HL-60/S4 treated with phorbol 12-myristate 13-acetate at 8.2 ng/mL for 4 days and 3 days (cell line): ENCODE measurements around the gene BFSP2.
"Not testable (repeated sequence)": the region's sequence is repeated elsewhere in the genome, so short reads cannot be mapped to it uniquely, and the experiment has no call there.

Experiments used
- in situ Hi-C: fragments of 300-500 bp; cut with MboI; formaldehyde crosslinking; loops from 2 replicates; pipeline ENCODE4 v1.15.0; 2022; ENCODE audit warnings: low sequenced_read_pairs

Gene BFSP2

DNA sequence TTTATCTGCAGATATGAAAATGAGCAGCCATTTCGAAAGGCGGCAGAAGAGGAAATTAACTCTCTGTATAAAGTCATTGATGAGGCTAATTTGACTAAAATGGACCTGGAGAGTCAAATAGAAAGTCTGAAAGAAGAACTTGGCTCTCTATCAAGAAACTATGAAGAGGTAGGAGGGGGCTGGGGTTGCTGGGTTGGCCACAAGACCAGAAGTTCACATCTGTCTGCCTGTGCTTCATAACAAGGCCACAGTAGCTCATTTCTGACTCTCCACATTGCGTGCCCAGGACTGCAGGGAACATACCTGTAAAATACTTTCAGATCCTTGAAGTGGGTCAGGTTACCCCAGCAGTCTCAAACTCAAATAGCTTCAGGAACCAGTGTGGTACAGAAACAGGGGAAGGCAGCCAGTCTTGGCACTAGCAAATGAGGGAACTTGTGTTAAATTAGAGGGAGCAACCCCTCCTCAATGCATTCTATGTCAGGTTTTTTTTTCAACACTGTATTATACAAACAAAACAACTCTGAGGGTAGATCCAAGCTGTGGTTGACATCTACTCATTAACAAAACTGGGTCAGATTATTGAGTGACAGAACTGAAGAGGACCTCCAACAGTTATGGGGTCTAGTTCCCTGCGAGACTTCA lies 48.7 kb downstream of the BFSP2 start:
- in situ Hi-C loops: no loop called here

DNA sequence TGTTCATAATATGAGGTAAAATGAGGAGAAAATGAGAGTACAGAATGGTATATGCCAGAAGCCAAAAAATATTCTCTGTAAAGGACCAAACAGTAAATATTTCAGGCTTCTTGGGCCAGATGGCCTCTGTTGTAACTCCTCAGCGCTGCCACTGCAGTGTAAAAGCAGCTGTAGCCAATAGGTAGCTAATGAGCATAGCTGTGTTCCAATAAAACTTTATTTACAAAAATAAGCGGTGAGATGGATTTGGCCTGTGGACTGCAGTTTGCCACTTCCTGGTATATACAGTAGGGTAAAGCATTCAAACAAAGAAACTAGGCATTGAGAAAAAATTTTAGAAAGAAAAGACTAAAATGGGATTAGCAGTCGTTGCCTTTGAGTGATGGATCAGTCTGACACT lies 51.5 kb downstream of the BFSP2 start:
- in situ Hi-C loops: no loop called here

DNA sequence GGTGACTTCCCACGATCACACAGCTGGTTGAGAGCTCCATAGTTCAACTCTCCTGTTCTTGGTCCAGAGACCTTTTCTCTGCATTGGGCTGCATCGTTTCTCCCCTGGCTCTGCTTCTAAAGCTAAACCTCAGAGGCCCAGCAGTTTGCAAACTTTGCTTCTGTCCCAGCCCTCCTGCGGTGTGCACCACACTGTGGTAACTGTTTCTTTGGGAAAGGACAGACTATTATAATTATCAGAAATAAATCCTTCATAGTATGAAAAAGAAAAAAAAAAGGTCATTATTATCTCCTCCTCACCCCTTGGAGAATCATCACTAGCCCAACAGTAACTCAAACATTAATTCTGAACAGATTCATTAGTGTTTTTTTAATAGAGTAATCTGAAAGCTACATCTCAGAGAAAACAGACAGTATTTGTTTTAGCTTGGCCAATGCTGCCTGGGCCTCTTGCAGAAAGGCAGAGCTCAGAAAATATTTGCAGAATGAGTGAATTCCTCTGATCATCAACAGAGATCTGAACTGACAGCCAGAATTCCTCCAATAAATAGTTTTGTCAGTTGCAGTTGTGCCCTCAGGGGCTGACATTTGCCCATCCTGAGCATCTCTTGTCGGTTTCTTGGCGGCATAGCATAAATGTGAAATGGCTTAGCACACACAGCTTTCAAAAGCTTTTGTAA lies 52.9 kb downstream of the BFSP2 start:
- in situ Hi-C loops: no loop called here

DNA sequence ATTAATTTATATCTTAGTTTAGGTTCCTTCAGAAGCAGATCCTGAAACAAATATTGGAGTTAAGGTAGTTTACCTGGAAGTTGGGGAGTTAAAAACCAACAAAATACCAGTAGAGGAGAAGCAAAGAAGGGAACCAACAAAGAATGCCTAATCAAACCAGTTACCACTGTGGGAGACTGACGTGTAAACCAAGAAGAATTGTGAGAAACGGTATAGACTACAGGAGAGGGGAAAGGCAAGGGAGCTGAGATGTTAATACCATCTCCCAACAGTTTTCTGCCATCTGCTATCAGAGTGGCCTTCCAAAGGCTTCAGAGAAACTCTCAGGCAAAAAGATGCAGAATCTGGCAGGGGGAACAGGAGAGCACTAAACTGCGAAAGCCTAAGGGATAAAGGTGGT lies 53.5 kb downstream of the BFSP2 start:
- in situ Hi-C loops: no loop called here

DNA sequence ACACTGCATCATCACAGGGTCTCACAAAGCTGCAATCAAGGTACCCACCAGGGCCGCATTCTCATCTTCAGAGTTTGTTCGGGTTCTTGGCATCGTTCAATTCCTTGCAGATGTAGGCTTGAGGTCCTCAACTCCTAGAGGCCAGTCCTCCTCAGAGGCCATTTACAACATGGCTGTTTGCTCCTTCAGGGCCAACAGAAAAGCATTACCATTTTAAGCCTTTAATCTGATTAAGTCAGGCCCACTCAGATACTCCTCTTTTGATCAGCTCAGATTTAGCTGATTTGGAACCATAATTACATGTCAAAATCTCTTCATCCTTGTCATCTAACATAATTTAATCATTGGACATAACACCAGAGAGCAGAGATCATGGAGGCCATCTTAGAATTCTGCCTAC lies 55.4 kb downstream of the BFSP2 start:
- in situ Hi-C loops: no loop called here

DNA sequence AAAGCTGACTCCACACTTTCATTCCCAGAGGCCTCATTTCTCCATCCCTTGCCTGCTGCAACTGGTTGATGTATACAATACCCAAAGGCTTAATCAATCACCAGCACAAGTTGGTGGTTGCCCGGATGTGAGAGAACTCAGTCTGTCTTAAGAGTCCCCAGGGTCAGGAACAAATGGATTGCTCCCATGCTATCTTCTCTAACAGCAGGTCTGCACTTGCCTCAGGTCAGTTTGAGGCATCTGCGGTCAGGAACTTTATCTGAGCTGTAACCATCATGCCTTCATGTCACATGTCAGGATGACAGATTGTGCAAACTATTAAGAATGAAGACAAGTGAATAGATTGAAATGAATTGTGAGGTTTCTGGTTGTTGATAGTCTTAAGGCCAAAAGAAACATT lies 56.1 kb downstream of the BFSP2 start:
- in situ Hi-C loops: no loop called here

DNA sequence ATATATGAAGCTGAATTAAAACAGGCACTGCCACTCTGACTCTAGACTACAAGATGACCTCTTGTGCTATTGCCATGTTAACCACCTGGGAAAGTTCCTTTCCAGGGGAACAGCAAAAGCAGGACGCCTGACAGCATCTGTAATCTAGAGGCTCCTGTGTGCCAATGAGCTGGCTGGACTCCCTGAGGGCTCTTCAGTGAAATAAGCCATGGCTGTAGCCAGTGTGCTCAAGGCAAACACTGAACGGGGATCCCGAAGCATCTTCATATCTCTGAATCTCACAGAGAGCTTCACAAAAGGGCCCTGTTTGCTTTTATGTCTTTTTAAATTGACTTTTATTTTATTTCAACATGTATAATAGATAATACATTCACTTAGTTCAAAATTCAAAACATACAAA lies 57.2 kb downstream of the BFSP2 start:
- in situ Hi-C loops: no loop called here

DNA sequence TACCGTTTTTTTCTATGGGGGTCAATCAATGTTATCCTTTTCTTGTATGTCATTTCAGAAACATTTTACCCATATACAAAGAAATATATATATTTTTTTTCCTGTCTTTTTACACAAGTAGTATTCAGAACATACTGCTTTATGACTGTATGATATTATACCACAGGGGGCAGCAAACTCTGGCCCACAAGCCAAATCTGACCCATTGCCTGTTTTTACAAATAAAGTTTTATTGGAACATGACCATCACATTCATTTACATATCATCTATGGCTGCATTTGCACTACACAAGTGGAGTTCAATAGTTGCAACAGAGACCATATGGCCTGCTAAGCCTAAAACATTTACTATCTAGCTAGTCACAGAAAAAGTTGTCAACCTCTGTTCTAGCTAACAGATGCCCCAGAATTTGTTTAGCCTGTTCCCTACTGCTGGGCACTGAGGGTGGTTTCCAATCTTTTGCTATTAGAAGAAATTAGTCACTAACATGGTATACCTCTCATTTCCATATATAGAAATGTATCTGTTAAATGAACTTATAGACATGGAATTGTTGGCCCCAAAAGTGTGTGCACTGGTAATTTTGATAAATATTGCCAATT lies 57.7 kb downstream of the BFSP2 start:
- in situ Hi-C loops: no loop called here

DNA sequence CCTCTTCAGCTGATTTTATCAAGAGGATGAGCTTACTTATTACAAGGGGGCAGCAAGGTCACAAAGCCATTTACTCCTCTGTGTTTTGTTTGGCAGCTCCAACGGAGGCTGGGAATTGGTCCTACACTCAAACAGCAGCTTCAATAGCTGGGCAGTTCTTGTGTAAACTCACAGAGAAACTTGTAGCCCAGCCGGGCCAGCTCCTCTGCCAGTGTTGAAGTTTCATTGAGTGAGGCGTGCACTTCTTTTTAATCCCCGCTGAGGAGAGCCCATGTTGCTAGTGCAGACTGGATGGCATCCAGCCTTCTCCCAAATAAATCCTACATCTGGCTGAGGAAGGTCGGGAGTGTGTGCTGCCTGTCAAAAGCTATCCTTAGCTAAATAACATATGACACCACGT lies 59.5 kb downstream of the BFSP2 start:
- in situ Hi-C loops: no loop called here

DNA sequence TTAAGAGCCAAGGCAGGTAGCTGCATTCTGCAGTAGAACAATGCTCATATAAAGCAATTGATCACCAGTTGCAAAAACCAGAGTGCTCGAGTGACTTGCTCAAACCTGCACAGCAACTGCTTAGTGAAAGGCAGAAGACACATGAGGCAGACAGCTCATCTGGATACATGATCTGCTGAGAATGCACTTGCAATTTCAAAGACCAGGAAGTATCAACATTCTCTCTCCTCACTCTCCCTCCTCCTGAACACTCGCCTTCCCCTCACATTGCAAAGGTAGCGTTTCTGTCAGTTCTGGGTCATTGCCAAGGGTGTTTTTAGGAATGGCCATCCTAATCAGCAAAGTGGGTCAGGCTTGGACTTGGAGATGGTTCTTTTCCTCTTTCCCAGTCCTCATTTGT lies 61.0 kb downstream of the BFSP2 start:
- in situ Hi-C loops: no loop called here

DNA sequence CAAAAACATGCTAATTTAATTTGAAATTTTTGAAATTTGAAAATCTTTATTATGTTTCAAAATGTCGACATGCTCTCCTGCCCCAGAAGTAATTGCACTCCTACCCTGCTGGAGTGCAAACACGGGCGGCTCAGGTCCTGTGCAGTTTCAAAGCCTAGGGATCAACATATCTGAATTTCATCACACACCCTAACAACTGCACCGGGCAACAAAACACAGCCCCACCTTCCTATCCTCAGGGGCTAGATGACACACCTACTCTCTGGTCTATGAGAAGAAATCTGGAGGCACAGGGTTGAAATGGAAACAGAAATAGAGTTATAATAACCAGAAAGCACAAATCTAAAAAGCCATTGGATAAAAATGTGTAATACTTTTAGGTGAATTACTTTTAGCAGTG lies 61.4 kb downstream of the BFSP2 start:
- in situ Hi-C loops: no loop called here

DNA sequence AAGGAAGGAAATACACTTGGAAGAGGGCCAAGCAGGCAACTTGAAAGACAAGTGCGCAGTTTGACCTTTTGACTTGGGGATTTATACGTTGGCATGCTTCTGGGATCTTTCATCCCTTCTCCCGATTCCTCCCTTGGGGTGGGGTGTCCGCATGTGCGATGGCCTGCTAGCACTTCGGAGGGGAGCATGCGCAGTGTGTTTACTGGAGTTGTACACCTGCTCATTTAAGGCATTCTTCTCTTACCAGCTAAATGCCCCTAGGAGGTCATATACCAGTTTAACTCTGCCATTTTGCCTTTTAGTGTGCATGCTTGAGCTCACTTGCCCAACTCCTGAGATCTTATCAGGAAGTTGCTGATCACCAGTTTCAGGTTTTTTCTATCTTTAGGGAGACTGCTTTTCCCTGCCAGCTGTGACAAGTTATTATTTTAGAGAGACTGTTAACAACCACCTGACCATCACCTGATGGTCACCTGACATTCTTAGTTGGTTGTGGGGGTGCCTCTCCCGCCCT lies 63.5 kb downstream of the BFSP2 start:
- in situ Hi-C loops: no loop called here

DNA sequence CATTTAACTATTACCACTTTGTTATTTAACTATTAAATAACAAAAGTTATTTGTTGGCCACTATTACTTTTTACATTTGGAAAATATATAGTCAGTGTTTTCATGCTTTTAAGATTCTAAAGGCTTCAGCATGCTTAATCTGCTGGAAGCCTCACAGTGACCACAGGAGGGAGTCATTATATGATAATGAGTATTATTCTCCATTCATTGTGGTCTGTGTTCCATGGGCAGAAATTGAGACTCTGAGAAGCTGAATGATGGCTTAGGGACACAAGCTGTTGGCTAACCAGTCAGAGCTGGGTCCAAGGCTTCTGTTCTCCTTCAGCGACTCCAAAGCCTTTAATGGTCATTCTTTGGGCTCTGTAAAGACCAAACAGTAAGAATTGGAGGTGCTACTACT lies 64.7 kb downstream of the BFSP2 start:
- in situ Hi-C loops: no loop called here

DNA sequence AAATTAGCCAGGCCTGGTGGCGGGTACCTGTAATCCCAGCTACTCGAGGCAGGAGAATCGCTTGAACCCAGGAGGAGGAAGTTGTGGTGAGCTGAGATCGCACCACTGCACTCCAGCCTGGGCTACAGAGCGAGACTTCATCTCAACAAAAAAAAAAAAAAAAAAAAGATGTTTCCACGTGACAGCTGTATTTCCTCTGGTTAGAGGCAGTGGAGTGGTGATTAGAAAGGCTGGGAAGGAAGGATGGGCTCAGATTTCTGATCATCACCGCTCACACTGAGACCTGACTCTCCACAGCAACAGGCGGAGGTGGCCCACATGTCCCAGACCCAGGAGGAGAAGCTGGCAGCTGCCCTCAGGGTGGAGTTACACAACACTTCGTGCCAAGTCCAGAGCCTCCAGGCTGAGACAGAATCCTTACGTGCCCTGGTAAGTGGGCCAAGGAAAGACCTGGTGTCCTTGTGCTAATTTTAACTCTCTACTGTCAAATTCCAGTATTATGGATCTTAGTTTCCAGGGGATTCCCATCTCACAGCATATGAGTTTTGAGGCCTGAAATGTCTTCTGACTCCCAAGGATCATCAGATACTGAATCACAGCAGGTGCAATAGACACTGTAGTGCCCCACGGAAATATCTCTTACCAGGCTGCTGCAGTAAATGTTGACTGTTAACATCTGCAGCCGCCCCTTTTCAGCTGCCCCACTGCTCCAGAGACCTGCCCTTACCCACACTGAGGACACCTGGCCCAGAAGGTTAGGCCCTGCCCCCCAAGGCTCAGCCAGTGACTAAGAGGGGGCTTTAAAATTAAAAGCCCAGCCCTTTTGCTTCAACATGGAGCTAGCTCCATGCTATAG lies 66.9 kb downstream of the BFSP2 start:
- in situ Hi-C loops: no loop called here

DNA sequence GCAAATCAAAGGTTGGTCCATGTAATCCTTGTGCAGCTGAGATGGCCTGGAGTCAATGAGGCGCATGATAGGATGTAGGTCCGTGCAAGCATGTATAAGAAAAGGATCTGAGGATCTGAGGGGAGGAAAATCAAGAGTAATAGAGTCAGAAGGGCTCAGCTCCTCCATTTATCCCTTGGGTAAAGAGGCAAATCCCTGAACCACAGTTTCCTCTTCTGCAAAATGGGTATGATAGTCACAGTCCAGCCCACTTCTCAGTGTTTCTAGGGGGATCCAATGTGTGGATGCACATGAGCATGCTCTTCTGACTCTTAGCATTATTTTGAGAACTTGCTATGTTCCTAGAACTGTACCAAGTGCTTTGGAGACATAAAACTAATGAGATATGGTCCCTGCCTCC lies 67.9 kb downstream of the BFSP2 start:
- in situ Hi-C loops: no loop called here

DNA sequence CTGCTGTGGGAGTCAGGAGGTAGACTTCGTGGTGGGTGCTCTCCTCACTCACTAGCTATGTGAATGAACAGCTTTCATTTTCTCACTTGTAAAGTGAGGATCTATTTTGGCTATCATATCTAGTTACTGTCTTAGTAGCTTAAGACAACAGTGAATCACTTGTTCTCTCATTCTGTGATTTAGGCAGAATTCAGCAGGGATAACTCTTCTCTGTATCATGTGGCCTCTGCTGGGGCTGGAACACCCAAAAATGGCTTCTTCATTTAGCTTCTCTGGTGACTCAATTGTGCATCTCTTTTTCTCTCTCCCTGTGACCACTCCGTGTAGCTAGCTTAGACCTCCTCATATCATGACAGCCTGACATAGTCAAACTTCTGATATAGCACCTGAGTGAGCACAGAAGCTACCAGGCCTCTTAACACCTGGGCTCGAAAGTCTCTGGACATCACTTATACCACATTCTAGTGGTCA lies 68.4 kb downstream of the BFSP2 start:
- in situ Hi-C loops: no loop called here

DNA sequence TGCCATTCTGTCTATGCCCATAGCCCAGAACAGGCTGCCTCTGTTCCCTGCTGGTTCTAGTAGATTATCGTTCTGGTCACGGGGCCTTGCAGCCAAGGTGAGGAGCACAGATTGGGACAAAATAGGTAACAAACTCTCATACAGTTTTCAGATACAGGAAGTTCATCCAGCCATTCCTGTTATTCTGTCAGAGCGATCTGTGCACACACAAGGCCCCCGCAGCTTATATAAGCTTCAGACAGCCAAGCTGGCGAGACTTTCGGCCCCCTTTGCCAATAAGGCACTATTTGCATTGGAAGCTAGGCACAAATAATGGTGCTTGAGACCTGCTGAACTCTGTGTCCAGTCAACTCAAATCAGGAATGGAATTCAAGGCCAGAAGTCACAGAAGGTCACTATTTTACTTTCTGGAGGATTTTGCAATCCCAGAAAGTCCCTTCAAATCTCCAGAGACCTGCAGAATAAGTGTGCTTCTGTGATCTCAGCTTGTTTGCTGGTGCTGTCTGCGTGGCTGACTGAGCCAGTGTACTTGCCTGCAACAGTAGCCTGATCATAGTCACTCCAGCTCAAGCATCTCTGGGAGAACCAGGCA lies 69.4 kb downstream of the BFSP2 start:
- in situ Hi-C loops: no loop called here

DNA sequence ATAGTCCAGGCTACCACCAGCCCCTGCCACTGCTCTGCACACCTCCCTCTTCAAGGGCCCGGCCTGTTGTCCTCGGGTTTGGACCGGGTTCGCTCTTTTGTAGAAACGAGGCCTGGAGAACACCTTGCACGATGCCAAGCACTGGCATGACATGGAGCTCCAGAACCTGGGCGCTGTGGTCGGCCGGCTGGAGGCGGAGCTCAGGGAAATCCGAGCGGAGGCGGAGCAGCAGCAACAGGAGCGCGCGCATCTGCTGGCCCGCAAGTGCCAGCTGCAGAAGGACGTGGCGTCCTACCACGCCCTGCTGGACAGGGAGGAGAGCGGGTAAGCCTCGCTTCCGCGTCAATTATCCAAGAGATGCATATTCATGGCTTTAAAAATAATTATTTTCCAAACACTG lies 72.4 kb downstream of the BFSP2 start:
- in situ Hi-C loops: no loop called here

DNA sequence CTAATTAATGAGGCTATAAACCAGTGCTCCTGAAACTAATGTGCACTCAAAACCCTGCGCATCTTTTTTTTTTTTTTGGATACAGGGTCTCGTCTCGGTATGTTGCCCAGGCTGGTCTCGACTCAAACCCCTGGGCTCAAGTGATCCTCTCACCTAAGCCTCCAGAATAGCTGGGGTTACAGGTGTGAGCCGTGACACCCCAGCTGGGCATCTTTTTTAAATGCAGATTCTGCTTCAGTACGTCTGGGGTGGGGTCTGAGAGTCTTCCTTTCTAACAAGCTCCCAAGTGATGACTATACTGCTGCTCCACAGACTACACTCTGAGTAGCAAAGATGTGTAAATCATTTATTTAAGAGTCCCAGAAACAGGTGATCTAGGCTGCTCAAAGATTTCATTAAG lies 73.0 kb downstream of the BFSP2 start:
- in situ Hi-C loops: no loop called here

DNA sequence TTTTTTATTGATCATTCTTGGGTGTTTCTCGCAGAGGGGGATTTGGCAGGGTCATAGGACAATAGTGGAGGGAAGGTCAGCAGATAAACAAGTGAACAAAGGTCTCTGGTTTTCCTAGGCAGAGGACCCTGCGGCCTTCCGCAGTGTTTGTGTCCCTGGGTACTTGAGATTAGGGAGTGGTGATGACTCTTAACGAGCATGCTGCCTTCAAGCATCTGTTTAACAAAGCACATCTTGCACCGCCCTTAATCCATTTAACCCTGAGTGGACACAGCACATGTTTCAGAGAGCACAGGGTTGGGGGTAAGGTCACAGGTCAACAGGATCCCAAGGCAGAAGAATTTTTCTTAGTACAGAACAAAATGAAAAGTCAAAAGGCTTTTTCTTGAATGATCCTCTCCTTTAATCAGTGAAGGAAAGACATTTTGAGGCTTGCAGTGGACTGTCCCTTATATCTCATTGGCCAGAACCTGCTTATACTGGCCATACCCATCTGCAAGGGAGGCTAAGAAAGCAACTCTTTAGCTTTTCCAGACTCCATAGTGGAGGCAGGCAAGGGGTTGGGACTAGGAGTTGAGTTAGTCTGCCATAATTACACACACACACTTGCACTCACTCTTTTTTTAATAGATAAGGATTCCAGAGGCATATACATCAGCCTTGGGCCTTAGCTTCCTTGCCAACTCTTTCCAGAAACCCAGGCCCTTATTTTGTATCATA lies 73.8 kb downstream of the BFSP2 start:
- in situ Hi-C loops: not testable (repeated sequence)
